ENCODE measurements around the gene CEP70.

Gene CEP70

GRCh38 chr3:138448631-138449030, 145.4 kb downstream of the CEP70 start:
- DNase-seq: no peak

GRCh38 chr3:138445654-138446053, 148.4 kb downstream of the CEP70 start:
- no peak for DNase-seq

- no peak for DNase-seq
Observed at GRCh38 chr3:138445236-138445635, 148.8 kb downstream of the CEP70 start.
